GM12873 (cell line): Measurements from ENCODE around the gene CTSZ.

ENCODE experiments used
- CTCF ChIP-seq: IDR thresholded peaks from 2 replicates; pipeline ENCODE4 v1.5.1; 2012; ENCODE audit warnings: low read depth, mild to moderate bottlenecking, moderate library complexity, low read length, control low read depth; ENCODE audit not compliant: insufficient read depth; ENCODE audit errors: missing control alignments

The CTSZ gene

DNA sequence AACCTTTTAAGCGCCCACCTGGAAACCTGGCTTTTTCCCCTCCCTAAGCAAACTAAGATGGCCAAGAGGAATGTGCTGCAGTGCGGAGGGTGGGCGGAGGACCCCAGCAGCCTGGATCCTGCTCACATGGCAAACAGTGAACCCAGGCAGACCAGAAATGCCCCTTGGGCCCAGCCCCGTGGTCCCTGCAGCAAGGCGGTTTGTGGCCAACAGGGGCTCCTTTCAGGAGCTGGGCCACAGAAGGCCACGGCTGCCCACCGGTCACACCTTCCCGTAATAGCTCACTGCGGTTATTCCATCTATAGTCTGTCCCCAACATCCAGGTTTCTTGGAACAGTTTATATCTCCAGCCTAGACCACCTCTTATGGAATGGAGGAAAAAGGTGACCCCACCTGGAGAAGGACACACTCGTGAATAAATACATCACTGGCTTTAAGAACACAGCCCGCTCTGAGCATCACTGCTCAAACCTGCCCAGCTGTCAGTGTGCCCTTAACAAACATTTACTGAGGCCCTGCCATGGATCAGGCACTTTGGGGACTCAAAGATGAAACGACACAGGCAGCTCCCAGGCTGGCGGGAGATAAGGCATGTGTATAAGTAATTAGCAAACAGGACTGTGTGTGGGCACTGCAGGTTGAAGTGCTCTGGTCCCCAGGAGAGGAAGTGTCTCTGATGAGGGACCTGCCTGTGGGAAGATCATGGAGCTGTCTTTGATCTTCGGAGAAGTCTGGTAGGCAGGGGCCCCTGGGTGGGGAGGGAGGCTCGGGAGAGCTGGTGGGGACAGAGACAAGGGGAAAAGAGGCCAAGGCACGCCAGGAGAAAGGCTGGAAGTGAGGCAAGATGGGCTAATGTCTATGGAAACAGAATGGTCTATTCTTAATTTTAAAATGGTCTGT, 9.0 kb upstream of the CTSZ start:
- no peak for TF ChIP-seq CTCF

- TF ChIP-seq CTCF = no peak
These were observed 8.4 kb upstream of the CTSZ start for GRCh38 chr20:59015411-59015810.

DNA sequence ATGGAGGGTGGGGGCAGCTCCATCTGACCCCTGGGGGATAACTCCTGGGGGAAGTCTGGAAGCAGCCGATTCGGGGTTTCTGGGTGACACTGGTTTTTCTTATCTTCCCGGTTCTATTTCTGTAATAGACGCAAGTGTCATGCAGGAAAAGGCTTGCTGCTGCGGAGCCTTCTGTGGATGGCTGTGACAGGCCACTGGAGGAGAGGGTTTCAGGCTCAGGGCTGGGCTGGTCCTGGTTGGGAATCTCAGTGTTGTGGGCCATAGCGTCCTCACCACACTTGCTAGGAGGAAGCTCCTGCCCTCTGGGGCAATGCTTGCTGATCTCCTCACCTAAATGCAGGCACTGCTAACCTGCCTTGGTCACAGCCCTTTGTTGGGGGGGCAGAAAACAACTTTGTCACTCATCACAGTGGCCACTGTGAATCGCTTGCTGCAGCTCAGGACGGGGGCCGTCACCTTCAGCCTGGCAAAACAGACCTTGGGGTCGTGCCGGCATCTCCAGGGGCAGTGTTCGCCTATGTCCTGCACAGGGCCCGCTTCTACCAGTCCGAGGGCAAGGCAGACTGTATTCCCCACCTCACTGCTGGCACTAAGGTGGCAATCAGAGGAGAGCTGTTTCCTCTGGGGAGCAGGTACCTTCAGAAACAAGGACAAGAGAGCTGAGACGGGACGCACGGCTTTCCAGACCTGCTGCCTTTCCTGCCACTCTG, 7.8 kb upstream of the CTSZ start:
- TF ChIP-seq CTCF = no peak

DNA sequence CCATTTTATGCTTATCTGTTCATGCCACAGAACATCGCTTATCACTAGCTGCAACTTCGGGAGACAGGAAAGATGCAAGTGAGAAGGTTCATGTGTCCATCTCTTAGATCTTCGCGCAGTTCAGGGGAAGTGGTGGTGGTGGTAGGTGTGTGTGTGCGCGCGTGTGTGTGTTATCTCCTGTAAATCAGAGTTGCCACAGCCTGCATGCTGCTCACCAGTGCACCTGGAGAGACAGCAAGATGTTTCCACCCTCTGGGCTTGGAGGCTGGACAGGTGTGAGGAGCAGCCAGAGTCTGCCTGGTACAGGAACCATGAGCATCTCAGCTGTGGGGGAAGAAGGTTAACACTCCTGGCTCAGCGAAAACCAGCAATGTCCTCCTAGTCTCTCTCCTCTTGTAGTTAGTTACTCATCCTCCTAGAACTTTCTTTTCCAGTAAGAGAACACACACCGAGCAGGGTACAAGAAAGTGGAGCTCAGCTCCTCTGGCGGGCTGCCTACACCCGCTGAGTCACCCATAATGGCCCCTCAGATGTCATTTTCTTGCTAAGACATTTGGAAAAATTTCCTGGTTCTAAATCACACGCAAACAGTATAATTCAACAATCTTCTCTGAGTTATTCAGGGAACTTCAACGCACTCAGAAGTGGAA, 7.0 kb upstream of the CTSZ start:
- no peak for TF ChIP-seq CTCF

DNA sequence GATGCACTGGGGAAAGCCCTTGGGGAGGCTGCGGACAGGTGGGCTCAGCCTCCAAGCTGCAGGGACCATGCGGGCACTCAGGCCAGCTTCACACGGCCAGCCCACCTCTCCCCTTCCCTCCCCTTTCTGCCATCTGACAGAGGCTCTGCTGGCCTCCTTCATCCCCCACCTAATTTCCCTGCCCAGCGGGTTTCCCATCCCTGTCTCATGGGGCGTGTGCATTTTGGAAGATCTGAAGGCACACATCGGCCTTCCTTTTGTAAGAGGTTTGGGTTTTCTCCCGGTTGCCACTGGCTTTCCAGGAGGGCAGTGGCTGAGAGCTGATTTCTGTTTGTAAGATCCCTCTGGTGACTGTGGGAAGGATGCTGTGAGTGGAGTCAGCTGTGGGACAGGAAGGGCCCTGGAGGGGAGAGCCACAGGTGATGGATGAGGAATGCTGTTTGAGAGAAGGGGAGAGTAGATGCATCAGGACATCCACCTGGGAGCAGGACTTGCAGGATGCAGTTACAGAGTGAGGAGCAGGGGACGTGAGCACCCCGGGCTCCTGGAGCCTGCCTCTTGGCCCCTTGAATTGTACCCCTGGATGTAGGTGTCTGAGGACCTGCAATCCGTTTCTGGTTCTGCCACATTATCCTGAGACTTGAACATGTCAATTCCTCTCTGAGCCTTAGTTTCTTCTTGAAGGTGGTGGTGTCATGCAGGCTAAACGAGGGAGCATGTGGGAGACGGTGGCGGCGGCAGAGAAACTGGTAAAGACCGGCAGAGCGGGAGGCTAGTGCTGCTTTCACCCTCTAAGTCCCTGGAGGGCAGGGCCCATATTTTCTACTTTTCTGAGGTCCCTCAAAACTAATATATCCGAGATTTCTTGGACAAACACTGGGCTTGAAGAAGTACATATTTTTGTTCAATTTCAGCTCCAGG, 6.2 kb upstream of the CTSZ start:
- TF ChIP-seq CTCF = no peak

GRCh38 chr20:59010995-59011873, 4.2 kb upstream of the CTSZ start:
- no peak for TF ChIP-seq CTCF
